Stimulated activated CD4-positive, alpha-beta T cell treated with anti-CD3 and anti-CD28 coated beads, Interleukin-2, amount 100 ng/mL, for 48 hours (primary cell): ENCODE measurements around the gene ROGDI.

Source experiments
- DNase-seq, 2 donors: peaks; one replicate each; pipeline ENCODE4 v3.0.0-alpha.2; 2020

The ROGDI gene

DNA sequence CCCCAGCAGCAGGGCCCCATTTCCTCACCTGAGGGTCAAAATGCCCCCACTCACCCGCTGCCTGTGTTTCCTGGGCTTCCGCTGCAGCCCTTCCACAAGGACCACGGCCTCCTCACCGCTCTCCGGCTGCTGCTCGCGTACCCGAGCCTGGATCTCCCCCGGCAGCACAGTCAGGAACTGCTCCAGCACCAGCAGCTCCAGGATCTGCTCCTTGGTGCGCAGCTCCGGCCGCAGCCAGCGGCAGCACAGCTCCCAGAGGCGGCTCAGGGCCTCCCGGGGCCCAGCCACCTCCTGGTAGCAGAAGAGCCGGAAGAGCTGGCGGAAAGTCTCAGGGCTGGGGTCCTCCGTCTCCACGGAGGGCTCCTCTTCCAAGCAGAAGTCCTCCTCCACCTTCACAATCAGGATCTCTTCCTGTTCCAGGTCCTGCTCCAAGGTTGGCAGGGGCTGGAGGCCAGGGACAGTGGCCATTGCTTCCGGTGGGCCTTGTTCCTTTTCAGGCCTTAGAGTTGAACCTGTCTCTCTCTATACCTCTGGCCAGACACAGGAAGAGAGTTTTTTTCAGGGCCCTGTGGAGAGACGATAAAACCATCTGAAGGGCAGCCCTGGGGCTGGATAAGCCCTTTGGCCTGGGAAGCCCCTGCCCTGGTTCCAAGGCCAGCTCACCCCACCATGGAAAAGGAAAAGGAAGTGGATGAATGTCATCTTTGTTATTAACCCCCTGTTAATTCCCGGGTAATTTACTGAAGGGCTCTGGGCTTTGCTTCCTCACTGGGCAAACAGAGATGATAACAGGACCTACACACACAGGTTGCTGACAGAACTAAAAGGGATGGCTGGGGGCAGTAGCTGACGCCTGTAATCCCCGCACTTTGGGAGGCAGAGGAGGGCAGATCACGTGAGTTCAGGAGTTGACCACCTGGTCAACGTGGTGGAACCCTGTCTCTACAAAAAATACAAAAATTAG lies 36.6 kb downstream of the ROGDI start:
- DNase-seq: no peak

DNA sequence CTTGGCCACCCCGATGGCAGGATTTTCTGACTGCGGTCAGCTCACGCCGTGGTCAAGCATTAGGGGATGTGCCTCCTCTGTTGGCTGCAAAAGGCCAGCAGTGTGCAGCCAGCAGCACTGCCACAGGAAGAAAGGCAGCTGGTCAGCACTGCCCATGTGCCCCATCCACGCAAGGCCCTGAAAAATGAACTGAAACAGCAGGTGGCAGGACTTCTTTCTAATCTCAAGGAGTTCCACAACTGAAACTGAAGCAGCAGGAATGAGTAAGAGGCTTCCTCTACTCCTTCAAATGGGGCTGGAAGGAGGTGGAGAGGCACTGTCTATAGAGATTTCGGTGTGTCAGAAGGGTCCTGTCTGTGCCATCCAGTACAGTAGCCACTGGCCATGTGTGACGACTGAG lies 38.6 kb downstream of the ROGDI start:
- DNase-seq: no peak

DNA sequence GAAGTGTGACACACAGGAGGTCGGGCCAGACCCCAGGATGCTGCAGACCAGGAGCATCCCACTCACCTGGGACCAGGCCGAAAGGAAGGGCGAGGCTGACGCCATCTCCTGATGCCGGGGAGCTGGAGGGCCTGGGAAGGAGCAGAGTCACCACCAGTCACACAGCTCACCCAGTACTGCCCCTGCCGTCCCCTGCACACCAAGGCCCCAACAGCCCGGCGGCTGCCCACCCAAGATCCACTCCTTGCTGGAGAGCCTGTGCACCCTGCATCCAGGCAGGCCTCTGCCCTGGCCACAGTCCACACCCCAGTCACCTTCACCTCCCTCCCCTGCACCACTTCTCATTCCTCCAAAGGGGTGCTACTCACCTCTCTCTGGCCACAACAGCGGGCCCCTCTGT lies 40.2 kb downstream of the ROGDI start:
- DNase-seq: no peak

DNA sequence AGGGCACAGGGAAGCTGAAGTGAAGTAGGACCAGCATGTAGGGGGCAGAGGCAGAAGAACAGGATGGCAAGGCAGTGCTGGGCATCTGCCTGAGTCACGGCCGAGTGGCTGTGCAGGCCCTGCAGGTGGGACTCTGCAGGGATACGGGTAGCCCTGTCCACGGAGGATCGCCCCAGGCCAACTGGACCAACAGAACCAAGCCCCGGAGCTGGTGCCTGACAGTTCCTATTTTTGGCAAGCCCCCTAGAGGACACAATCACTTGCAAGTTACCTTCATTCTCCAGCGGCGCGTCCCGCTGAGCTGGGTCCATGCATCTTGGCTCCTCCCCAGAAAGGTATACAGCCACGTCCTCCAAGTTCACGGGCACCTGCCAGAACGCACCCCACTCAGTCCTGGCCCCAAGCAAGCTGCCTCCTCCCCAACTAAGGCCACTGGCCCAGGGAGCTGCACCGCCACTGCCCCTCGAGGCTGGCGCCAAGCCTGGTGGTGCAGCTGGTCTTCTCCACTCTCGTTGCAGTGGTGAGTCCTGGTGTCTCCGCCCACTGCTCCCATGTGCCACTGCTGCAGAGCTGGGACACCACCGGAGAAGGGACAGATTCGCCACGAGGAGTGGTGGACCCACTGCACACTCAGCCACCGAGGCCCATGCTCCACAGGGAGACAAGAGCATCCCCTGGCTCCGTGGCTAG lies 42.1 kb downstream of the ROGDI start:
- DNase-seq: no peak

DNA sequence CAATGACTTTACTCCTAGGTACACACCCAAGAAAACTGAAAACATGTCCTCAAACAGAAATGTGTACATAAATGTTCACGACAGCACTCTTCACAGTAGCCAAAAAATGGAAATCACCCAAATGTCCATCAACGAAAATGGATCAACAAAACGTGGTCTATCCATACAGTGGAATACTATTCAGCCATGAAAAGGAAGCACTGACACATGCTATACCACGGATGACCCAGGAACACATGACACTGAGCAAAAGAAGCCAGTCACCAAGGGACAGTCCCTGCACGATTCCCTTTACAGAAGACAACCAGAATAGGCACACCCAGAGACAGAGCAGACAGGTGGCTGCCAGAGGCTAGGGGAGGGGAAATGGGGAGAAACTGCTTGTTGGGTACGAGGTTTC lies 46.7 kb downstream of the ROGDI start:
- no peak for DNase-seq

DNA sequence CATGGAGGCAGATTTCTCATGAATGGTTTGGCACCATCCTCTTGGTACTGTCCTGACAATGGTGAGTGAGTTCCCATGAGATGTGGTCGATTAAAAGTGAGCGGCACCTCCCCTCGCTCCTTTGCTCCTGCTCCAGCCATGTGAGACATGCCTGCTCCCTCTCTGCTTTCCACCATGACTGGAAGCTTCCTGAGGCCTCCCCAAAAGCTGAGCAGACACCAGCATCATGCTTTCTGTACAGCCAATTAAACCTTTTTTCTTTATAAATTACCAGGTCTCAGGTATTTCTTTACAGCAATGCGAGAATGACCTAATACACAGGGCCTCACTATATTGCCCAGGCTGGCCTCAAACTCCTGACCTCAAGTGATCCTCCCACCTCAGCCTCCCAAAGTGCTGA lies 47.6 kb downstream of the ROGDI start:
- DNase-seq: no peak

DNA sequence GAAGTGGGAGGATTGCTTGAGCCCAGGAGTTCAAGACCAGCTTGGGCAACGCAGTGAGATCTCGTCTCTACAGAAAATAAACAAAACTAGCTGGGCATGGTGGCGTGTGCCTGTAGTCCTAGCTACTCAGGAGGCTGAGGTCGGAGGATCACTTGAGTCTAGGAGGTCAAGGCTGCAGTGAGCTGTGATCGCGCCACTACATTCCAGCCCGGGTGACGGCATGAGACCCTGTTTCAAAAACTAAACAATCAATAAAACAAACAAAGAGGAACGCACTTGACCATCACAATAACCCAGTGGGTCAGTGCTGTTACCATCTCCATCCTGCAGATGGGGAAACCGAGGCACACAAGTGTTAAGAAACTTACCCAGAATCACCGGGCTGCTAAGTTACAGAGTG lies 49.2 kb downstream of the ROGDI start:
- no peak for DNase-seq

DNA sequence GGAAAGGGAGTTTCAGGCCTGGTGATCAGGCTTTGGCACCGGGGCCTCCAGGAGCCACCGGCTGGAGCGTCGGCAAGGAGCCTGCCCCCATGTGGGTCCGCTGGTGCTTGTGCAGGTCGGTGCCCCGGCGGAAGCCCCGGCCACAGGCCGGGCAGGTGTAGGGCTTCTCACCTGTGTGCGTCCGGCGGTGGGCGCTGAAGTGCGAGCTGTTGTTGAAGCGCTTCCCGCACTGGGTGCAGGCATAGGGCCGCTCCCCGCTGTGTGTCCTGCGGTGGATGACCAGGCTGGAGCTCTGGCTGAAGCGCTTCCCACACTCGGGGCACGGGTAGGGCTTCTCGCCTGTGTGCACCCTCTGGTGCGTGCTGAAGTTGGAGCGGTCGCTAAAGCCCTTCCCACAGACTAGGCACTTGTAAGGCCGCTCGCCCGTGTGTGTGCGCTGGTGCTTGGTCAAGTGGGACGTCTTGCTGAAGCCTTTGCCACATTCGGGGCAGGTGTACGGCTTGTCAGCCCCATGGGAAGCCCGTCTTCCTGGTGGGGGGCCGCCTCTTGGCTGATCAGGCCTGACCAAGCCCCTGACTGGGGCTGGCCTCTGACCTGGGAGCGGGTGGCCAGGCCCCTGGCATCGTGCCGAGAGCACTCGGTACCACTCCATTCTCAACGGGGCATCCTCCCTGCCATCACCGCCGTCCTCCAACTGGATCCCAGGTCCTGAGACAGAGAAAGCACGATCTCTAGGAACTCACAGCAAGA lies 49.9 kb downstream of the ROGDI start:
- DNase-seq: no peak

DNA sequence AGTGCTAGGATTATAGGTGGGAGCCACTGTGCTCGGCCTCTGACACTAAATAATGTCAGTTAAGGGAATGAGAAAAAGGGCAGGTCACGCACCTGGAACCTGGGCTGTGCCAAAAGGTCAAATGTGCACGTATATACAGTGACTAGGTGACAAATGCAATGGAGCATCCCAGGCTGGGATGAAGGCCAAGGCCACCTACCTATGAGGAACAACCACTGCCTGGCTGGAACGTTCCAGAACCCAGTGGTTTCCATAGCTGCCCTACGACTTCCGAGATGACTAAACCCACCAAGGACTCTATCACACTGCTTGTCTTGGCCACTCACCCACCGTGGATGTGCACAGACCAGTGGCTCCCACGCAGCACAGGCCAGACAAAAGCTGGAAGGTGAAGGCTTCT lies 51.5 kb downstream of the ROGDI start:
- no peak for DNase-seq

DNA sequence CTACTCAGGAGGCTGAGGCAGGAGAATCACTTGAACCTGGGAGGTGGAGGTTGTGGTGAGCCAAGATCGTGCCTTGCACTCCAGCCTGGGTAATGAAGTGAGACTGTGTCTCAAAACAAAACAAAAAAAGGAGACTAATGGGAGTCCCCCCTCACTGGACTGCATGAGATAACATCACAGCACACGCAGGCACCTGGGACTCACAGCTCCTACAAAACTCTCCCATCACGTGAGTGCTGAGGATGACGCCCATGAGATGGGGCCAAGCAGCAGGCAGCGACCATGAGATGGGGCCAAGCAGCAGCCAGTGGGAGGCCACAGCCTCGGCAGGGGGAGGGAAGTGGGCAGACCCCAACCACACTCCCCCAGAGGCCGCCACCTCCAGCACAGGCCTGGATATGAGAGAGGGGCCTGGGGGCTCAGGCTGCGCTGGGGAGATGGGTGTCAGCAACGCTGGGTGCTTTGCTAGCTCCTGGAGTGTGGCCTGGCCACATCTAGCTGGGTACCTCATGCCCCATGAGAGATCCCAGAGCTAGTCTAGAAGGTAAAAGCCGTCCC lies 52.7 kb downstream of the ROGDI start:
- no peak for DNase-seq

DNA sequence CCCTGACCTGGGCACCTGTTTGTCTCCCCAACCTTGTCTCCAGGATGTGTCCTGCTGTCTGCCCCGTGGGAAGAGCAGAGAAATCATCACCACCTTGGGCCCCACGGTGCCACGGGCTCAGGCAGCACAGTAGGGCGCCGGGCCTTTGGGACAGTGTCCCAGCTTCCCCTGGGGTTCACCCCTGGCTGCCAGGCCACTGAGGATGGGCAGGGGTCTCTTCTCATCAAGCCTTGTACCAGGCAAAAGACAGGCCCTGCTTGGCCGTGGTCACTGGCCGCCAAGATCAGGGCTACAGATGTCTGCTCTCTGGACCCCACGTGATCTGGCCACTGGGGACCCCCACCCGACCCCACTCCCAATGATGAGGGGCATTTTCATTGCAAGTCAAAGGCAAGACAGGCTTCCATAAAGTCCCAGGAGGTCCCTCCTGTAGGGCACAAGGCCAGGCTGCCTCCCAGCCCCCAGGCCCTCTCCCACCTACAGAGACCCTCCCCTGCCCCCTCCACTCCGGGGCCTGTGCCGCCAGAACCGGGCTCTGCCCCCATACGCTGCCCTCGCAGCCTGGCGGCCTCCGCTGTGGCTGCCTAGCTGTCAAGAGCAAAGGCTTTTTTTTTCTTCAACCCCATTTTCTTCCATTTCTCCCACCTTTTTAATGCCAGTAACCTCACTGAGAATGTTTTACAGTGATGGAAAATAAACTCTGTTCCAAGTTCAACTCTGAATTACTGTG lies 53.6 kb downstream of the ROGDI start:
- no peak for DNase-seq

DNA sequence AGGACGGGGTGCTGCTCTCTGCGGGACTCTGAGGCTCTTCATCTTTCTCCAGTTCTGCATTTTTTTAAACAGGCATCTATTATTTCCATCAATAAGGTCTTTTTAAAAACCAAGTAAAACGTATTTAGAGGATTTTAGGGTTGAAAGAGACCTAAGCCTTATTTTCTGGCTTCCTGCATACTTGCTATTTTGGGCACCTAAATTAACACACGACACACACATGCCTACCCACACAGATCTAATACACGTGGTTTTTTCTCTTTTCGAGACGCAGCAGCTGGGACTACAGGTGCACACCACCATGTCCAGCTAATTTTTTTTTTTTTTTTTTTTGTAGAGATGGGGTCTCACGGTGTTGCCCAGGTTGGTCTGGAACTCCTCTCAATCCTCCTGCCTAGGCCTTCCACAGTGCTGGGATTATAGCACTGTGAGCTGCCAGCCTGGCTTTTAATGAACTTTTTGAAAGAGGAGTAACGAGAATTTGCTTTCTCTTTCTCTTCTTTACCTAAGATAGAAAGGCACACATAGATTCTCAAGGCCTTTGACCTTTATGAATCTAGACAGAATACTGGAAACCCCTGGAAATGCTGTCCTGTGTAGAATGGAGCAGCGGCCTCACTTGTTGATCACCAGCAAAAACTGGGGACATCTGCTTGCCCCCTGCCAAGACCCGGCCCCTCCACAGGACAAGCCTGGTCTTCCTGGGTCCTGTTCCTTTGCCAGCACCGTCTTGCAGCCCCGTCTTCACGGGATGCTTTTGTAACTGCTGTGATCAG lies 54.3 kb downstream of the ROGDI start:
- DNase-seq: no peak

DNA sequence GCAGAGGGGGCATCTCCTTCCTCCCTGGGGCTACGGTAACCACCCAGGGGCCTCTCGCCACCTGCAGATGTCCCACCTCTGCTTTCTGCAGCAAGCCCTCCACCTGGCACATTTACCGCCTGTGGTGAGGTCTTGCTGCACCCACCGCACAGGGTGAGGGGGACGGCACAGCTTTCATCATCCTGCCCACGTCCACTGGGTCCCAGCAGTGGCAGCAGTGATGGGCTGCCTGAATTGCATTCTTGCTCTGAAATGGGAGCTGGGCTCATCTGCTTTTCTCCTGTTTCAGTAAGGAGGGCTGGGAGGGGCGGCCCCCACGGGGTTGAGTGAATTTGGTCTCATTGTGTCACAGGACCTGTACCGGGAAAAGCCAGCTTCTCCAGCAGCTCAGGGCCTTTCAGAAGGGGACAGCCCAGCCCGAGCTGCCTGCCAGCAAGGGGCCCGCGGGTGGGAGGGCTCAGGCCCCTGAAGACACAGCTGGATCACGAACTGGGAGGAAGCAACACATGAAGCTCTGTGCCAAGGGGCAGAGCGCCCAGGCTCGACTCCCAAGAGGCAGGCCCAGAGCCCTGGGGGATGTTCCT lies 55.4 kb downstream of the ROGDI start:
- no peak for DNase-seq
